Fibroblast of villous mesenchyme (primary cell): ENCODE results near the gene FYN. TPM values are rescaled to one million over a fixed set of nuclear protein-coding genes. Genes with fewer than 3 reads are reported as not detected.

Experiments used
- DNase-seq: peaks from one replicate; pipeline ENCODE4 v3.0.0-alpha.2; 2010; ENCODE audit warnings: low read depth
- H3K4me3 ChIP-seq: 2 replicates; pipeline ENCODE4 v1.5.1; 2011; ENCODE audit warnings: low read depth, mild to moderate bottlenecking, low read length
- CTCF ChIP-seq: IDR thresholded peaks from 2 replicates; pipeline ENCODE4 v1.5.1; 2012; ENCODE audit warnings: low read depth, mild to moderate bottlenecking, low read length; ENCODE audit not compliant: insufficient read depth
- total RNA-seq: library from RNA; depleted of rRNA; stranded (reverse); fragments of >200 nt; gene quantifications from 2 replicates; pipeline ENCODE4 v1.2.3, GENCODE V29; 2012

Gene FYN
- total RNA-seq, 1 donor = 26.8 TPM

GRCh38 chr6:111812060-111813038, 60.9 kb downstream of the FYN start:
- TF ChIP-seq CTCF = no peak
- H3K4me3 ChIP-seq = no peak overlapping the region
- no peak for DNase-seq

GRCh38 chr6:111810294-111811131, 62.7 kb downstream of the FYN start:
- no peak for DNase-seq
- TF ChIP-seq CTCF = no peak
- H3K4me3 ChIP-seq = no peak overlapping the region

- H3K4me3 ChIP-seq = no peak overlapping the region
- TF ChIP-seq CTCF = no peak
- DNase-seq = no peak
Measured at GRCh38 chr6:111809766-111810165, 63.5 kb downstream of the FYN start.

- DNase-seq = no peak
- no peak overlapping the region for H3K4me3 ChIP-seq
- TF ChIP-seq CTCF = no peak
Measured at GRCh38 chr6:111809264-111809663, 64.0 kb downstream of the FYN start.

- DNase-seq = no peak
- H3K4me3 ChIP-seq = no peak overlapping the region
- TF ChIP-seq CTCF = no peak
Measured at GRCh38 chr6:111808493-111808892, 64.8 kb downstream of the FYN start.

GRCh38 chr6:111806561-111807497, 66.4 kb downstream of the FYN start:
- no peak for TF ChIP-seq CTCF
- no peak overlapping the region for H3K4me3 ChIP-seq
- DNase-seq = no peak
